ENCODE data around the gene PIK3IP1.
A peak's percentile ranks its signal among the peaks of the same experiment; 100 is the strongest.
"Not testable (repeated sequence)": the region's sequence is repeated elsewhere in the genome, so short reads cannot be mapped to it uniquely, and the experiment has no call there.

Gene PIK3IP1

GRCh38 chr22:31248138-31248745 lies 44.0 kb downstream of the PIK3IP1 start:
- peak; percentile 42 for DNase-seq

- no peak for DNase-seq
Measured at GRCh38 chr22:31247726-31248125, 44.6 kb downstream of the PIK3IP1 start.

- no peak for DNase-seq
Measured at GRCh38 chr22:31246687-31247086, 45.6 kb downstream of the PIK3IP1 start.

- not testable (repeated sequence) for DNase-seq
Measured at GRCh38 chr22:31245998-31246397, 46.3 kb downstream of the PIK3IP1 start.

GRCh38 chr22:31244943-31245451 lies 47.3 kb downstream of the PIK3IP1 start:
- peak; percentile 26 for DNase-seq

- no peak for DNase-seq
Measured at GRCh38 chr22:31244046-31244942, 48.0 kb downstream of the PIK3IP1 start.

- no peak for DNase-seq
Measured at GRCh38 chr22:31243339-31244045, 48.8 kb downstream of the PIK3IP1 start.

GRCh38 chr22:31241936-31242335 lies 50.4 kb downstream of the PIK3IP1 start:
- no peak for DNase-seq

- DNase-seq: no peak
Measured at GRCh38 chr22:31241200-31241599, 51.1 kb downstream of the PIK3IP1 start.

GRCh38 chr22:31239771-31240370 lies 52.4 kb downstream of the PIK3IP1 start:
- no peak for DNase-seq

- DNase-seq: no peak
Measured at GRCh38 chr22:31238057-31238456, 54.2 kb downstream of the PIK3IP1 start.

GRCh38 chr22:31236044-31236443 lies 56.2 kb downstream of the PIK3IP1 start:
- not testable (repeated sequence) for DNase-seq

GRCh38 chr22:31235081-31235480 lies 57.2 kb downstream of the PIK3IP1 start:
- DNase-seq: peak; percentile 20

GRCh38 chr22:31233001-31233400 lies 59.3 kb downstream of the PIK3IP1 start:
- peak; percentile 47 for DNase-seq

All from GF-D8 (cell line).